HuH-7.5 (cell line): Measurements from ENCODE around the gene TYW1.
A peak's percentile ranks its signal among the peaks of the same experiment; 100 is the strongest.
"Not testable (repeated sequence)": the region's sequence is repeated elsewhere in the genome, so short reads cannot be mapped to it uniquely, and the experiment has no call there.

Source experiments
- DNase-seq: peaks from one replicate; pipeline ENCODE4 v3.0.0; 2011; ENCODE audit warnings: low spot score

The TYW1 gene

GRCh38 chr7:66996444-66997191 lies at the start of gene TYW1:
Gene TYW1 (plus strand): TSS chr7:66996833. CDS start chr7:66996979, 146 bp downstream.
- DNase-seq: peak; percentile 49

- no peak for DNase-seq
Measured at GRCh38 chr7:66948480-66949109, 48.0 kb upstream of the TYW1 start.

GRCh38 chr7:66950311-66950710 lies 46.3 kb upstream of the TYW1 start:
- no peak for DNase-seq

- no peak for DNase-seq
Measured at GRCh38 chr7:66950763-66951162, 45.9 kb upstream of the TYW1 start.

- DNase-seq: no peak
Measured at GRCh38 chr7:66952343-66953043, 44.1 kb upstream of the TYW1 start.

GRCh38 chr7:66953044-66953427 lies 43.6 kb upstream of the TYW1 start:
- DNase-seq: no peak

- DNase-seq: no peak
Measured at GRCh38 chr7:66957595-66958290, 38.9 kb upstream of the TYW1 start.

- no peak for DNase-seq
Measured at GRCh38 chr7:66958538-66959350, 37.9 kb upstream of the TYW1 start.

GRCh38 chr7:66960192-66960591 lies 36.4 kb upstream of the TYW1 start:
- DNase-seq: no peak

- DNase-seq: no peak
Measured at GRCh38 chr7:66961096-66961495, 35.5 kb upstream of the TYW1 start.

GRCh38 chr7:66964411-66964810 lies 32.2 kb upstream of the TYW1 start:
- no peak for DNase-seq

GRCh38 chr7:66967029-66967428 lies 29.6 kb upstream of the TYW1 start:
- DNase-seq: no peak

- DNase-seq: not testable (repeated sequence)
Measured at GRCh38 chr7:66969001-66969400, 27.6 kb upstream of the TYW1 start.

- DNase-seq: no peak
Measured at GRCh38 chr7:66970310-66970709, 26.3 kb upstream of the TYW1 start.

- DNase-seq: no peak
Measured at GRCh38 chr7:66974986-66975590, 21.5 kb upstream of the TYW1 start.

- not testable (repeated sequence) for DNase-seq
Measured at GRCh38 chr7:66978312-66978711, 18.3 kb upstream of the TYW1 start.

GRCh38 chr7:66979013-66979412 lies 17.6 kb upstream of the TYW1 start:
- DNase-seq: not testable (repeated sequence)

GRCh38 chr7:66980336-66980735 lies 16.3 kb upstream of the TYW1 start:
- not testable (repeated sequence) for DNase-seq

GRCh38 chr7:66989552-66989951 lies 7.1 kb upstream of the TYW1 start:
- DNase-seq: not testable (repeated sequence)

- not testable (repeated sequence) for DNase-seq
Measured at GRCh38 chr7:66994051-66994450, 2.6 kb upstream of the TYW1 start.

GRCh38 chr7:66994691-66995049 lies 2.0 kb upstream of the TYW1 start:
- not testable (repeated sequence) for DNase-seq
